ENCODE data around the gene MED7. TPM values are rescaled to one million over a fixed set of nuclear protein-coding genes. Genes with fewer than 3 reads are reported as not detected.

MED7 gene
- total RNA-seq, 1 donor from 2014 or later = 2.3 TPM

DNA sequence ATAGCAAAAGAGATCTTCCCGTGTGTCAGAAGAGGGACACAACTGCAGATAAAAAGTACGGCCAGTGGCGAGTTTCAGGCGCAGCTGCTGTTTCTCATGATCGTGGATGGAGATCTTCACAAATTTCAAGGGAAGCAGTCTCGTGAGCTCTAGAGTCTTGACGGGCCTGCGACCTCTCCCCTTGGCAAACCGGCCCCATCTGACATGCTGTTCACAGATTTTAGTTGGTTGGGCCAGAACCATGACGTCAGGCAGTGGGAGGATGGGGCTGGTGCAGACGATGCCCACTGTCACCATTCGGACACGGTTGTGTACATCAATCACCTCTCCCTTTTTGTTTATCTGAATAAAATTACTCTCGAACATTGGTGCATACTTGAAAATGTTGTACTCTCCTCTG is 23.0 kb upstream of the MED7 start:
- intact Hi-C loops (cut with DNase I) = no loop called here
- TF ChIP-seq, protein P1, sequence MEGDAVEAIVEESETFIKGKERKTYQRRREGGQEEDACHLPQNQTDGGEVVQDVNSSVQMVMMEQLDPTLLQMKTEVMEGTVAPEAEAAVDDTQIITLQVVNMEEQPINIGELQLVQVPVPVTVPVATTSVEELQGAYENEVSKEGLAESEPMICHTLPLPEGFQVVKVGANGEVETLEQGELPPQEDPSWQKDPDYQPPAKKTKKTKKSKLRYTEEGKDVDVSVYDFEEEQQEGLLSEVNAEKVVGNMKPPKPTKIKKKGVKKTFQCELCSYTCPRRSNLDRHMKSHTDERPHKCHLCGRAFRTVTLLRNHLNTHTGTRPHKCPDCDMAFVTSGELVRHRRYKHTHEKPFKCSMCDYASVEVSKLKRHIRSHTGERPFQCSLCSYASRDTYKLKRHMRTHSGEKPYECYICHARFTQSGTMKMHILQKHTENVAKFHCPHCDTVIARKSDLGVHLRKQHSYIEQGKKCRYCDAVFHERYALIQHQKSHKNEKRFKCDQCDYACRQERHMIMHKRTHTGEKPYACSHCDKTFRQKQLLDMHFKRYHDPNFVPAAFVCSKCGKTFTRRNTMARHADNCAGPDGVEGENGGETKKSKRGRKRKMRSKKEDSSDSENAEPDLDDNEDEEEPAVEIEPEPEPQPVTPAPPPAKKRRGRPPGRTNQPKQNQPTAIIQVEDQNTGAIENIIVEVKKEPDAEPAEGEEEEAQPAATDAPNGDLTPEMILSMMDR (IDR thresholded peaks at IDR 0.05) = no peak
- no peak for DNase-seq (ENCODE audit: low spot score in 2 of 2)
- Histone ChIP-seq H3K4me3 (no peak overlapping the region), H3K4me1 (no peaks in the 10 kb centered on the region), H3K9me3 (no peaks in the 10 kb centered on the region), H3K27ac (no peak overlapping the region), H3K36me3 (no peaks in the 10 kb centered on the region), H3K27me3 (no peaks in the 10 kb centered on the region)

DNA sequence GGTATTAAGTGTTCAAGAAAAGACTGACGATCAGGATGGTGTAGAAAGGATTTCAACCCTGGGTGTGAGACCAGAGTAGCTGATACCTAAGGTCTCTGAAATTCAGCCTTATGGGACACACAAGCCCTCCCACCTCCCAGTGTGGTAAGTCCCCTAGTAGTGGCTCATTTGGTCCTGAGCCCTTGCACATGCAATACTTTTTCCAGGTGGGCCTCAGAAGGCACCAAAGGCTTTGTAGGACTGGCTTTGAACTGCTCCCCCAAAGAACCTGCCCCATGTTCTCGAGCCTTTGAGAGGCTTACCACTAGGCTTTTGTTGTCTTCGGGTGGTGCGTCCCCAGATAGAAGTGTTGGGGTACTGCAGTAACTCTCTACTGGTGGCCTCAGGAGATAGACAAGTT is 22.6 kb upstream of the MED7 start:
- Histone ChIP-seq H3K36me3 (no peaks in the 10 kb centered on the region), H3K27ac (no peak overlapping the region), H3K4me3 (no peak overlapping the region), H3K4me1 (no peaks in the 10 kb centered on the region), H3K27me3 (no peaks in the 10 kb centered on the region), H3K9me3 (no peaks in the 10 kb centered on the region)
- DNase-seq (ENCODE audit: low spot score in 2 of 2) = no peak
- intact Hi-C loops (cut with DNase I) = no loop called here
- TF ChIP-seq, protein P1 (IDR thresholded peaks at IDR 0.05) = no peak

DNA sequence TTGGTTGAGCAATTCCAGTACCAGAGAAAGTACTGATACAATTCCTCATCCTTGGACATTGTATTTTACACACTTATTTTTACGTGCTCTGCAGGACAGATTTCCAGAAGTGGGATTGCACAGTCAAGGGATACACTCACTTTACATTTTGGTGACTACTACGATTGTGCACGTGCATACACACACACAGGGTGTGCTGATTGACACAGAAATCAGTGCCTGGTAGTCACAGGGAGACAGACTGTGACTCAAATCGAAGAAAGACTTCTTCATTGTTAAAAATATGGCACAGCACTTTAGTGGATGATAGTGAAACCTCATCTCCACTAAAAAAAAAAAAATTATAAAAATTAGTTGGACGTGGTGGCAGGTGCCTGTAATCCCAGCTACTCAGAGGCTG is 21.9 kb upstream of the MED7 start:
- DNase-seq (ENCODE audit: low spot score in 2 of 2) = no peak

DNA sequence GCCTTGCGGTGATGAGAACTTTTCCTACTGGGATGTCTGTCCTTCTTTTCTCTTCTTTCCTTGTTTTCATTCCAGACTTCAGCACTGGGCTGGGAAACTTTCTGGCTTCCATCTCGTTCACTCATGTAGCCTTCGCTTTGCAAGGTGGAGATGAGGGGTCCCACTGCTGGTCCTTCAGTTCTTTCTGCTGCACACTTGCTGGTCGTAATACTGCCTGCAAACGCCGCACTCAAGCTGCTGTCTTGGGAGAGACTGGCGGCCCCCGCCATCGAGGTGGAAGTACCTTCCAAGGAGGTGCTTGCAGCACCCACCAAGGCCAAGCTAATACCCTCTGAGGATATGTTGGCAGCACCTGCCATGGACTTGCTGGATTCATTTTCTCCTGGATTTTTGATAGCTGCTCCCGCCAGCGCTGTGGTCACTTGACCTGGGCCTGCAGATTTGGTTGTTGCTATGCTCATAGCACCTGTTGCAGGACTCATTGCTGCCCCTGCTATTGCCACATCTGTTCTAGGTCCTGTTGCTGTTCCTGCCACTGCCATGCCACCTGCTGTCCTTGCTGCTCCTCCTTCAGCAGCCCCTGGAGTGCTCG is 20.4 kb upstream of the MED7 start:
- Histone ChIP-seq H3K9me3 (no peaks in the 10 kb centered on the region), H3K4me1 (no peaks in the 10 kb centered on the region), H3K27me3 (no peaks in the 10 kb centered on the region), H3K4me3 (no peak overlapping the region), H3K36me3 (no peaks in the 10 kb centered on the region), H3K27ac (no peak overlapping the region)
- TF ChIP-seq, protein P1 (IDR thresholded peaks at IDR 0.05) = no peak
- intact Hi-C loops (cut with DNase I) = no loop called here
- DNase-seq (ENCODE audit: low spot score in 2 of 2) = no peak

More for the DNA sequence above, 21.9 kb upstream of the MED7 start:
- Histone ChIP-seq H3K4me1 (no peaks in the 10 kb centered on the region), H3K27ac (no peak overlapping the region), H3K36me3 (no peaks in the 10 kb centered on the region), H3K4me3 (no peak overlapping the region), H3K9me3 (no peaks in the 10 kb centered on the region), H3K27me3 (no peaks in the 10 kb centered on the region)
- intact Hi-C loops (cut with DNase I) = no loop called here
- TF ChIP-seq, protein P1 (IDR thresholded peaks at IDR 0.05) = no peak

DNA sequence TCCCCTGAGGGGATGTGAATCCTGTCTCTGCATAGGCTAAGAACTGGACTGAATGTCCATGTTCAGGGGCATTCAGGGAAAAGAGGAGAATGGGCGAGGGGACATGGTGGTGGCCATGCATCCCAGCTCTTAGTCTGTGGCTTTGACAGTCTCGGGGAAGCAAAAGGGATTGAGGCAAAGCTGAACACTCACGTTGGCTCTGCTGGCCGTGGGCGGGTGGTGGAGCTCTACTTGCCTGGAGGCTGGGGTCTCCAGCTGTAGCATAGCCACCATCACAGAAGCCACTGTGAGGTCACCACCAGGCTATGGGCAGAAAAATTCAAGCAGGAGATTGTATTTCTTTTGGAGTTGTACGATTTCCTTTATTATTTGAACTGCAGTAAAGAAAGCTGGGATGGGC is 19.3 kb upstream of the MED7 start:
- Histone ChIP-seq H3K27ac (no peak overlapping the region), H3K9me3 (no peaks in the 10 kb centered on the region), H3K4me3 (no peak overlapping the region), H3K27me3 (no peaks in the 10 kb centered on the region), H3K36me3 (no peaks in the 10 kb centered on the region), H3K4me1 (no peaks in the 10 kb centered on the region)
- TF ChIP-seq, protein P1 (IDR thresholded peaks at IDR 0.05) = no peak
- DNase-seq (ENCODE audit: low spot score in 2 of 2) = no peak
- intact Hi-C loops (cut with DNase I) = no loop called here

DNA sequence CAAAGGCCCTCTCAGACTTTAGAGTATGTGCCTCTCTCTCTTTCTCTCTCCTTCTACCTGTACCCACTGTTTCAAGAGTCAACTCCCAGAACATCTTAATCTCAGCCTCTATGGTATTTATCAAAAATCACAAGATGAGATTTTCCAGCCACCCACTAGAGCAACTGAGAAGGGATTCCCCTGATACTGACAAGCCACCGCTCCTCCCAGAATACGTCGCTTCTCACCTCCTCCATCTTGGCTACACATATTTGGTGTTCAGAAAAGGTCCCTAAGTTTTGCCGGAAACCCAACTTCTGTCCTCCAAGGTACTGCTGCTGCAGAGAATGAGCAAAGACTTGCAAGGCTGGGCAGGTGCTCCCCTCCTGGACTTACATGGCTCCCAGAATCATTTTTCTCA is 17.3 kb upstream of the MED7 start:
- intact Hi-C loops (cut with DNase I) = no loop called here
- Histone ChIP-seq H3K36me3 (no peaks in the 10 kb centered on the region), H3K4me1 (no peaks in the 10 kb centered on the region), H3K27ac (no peak overlapping the region), H3K4me3 (no peak overlapping the region), H3K27me3 (no peaks in the 10 kb centered on the region), H3K9me3 (no peaks in the 10 kb centered on the region)
- TF ChIP-seq, protein P1 (IDR thresholded peaks at IDR 0.05) = no peak
- DNase-seq (ENCODE audit: low spot score in 2 of 2) = no peak

All from ascending aorta (tissue), 2 donors.